ENCODE measurements around the gene PTPN2.

DNA sequence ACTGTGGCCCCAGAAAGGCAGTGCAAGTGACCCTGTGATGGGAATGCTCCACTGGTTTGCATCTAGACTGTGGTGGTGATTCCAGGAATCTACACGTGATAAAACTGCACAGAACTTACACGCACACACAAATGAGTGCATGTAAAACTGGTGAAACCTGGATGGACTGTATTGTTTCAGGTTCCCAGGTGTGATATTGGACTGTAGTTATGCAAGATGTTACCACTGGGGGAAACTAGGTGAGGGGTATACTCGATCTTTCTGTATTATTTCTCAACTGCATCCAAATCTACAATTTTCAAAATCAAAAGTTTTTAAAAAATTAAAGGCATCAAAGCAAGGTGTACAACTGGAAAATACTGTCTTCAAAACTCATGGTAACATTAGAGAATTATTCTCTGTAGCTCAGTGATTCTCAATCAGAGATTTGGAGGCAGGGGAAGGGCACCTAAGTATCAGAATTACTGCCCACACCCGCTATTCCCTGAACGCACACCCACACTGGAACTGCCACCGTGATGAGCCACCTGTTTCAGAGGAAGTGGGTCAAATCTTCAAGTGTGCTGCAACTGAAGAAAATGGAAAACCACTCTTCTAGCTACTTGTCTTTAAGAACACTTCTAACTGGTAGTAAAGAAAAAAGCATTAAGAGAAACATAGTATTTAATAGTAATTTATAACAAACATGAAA lies 26.7 kb downstream of the PTPN2 start:
- TF ChIP-seq, protein P1, sequence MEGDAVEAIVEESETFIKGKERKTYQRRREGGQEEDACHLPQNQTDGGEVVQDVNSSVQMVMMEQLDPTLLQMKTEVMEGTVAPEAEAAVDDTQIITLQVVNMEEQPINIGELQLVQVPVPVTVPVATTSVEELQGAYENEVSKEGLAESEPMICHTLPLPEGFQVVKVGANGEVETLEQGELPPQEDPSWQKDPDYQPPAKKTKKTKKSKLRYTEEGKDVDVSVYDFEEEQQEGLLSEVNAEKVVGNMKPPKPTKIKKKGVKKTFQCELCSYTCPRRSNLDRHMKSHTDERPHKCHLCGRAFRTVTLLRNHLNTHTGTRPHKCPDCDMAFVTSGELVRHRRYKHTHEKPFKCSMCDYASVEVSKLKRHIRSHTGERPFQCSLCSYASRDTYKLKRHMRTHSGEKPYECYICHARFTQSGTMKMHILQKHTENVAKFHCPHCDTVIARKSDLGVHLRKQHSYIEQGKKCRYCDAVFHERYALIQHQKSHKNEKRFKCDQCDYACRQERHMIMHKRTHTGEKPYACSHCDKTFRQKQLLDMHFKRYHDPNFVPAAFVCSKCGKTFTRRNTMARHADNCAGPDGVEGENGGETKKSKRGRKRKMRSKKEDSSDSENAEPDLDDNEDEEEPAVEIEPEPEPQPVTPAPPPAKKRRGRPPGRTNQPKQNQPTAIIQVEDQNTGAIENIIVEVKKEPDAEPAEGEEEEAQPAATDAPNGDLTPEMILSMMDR (IDR thresholded peaks at IDR 0.05; ENCODE audit: insufficient read depth, low read depth, low read length) = no peak
- TF ChIP-seq EZH2 (IDR thresholded peaks at IDR 0.05; ENCODE audit: insufficient read depth, low read length) = no peak

Measured in astrocyte (in vitro differentiated cells and primary cell).